ENCODE measurements around the gene DYSF.

The DYSF gene

DNA sequence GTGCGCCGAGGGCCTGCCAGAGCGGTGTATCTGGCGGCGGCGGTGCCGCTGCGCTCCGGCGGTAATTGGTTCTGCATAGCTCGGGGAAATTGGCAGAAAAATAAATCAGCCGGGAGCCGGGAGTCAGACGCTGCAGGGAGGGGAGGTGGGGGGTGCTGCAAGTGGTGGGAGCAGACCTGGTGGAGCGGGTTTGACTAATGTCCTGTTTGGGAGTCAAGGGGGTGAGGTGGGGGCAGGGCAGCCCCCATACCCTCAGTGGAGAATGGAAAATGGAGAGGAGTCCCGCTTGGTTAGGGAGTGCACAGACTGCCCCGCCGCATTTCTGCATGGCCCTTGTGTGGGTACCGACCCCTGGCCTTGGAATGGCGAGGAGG, 107.3 kb downstream of the DYSF start:
- ChIA-PET CTCF (no interaction called here), POLR2A (no interaction called here)
- DNase-seq (ENCODE audit: low read depth, low spot score): no peak
- H3K4me3 ChIP-seq (ENCODE audit: low read depth, low read length): no peak overlapping the region
- no peak for TF ChIP-seq CTCF (IDR thresholded peaks at IDR 0.05; ENCODE audit: insufficient read depth, low read length, missing control alignments)

- ChIA-PET CTCF (interaction anchor here (1.3 to 1.6 kb wide), 2 partner anchors 8 to 16 kb away, joined by 3 to 7 read pairs; no protein-coding TSS in a partner anchor), POLR2A (no interaction called here)
- no peak for TF ChIP-seq CTCF (IDR thresholded peaks at IDR 0.05; ENCODE audit: insufficient read depth, low read length, missing control alignments)
- no peak overlapping the region for H3K4me3 ChIP-seq (ENCODE audit: low read depth, low read length)
- no peak for DNase-seq (ENCODE audit: low read depth, low spot score)
These were observed 108.3 kb downstream of the DYSF start for GRCh38 chr2:71561441-71562267.

- POLR2A ChIA-PET: no interaction called here
- no peak overlapping the region for H3K4me3 ChIP-seq (ENCODE audit: low read depth, low read length)
- TF ChIP-seq CTCF (IDR thresholded peaks at IDR 0.05; ENCODE audit: insufficient read depth, low read length, missing control alignments): no peak
- DNase-seq (ENCODE audit: low read depth, low spot score): no peak
- CTCF ChIA-PET: interaction anchor here (1.3 to 1.6 kb wide), 2 partner anchors 9 to 17 kb away, joined by 3 to 7 read pairs; no protein-coding TSS in a partner anchor
These were observed 109.2 kb downstream of the DYSF start for GRCh38 chr2:71562518-71562917.

DNA sequence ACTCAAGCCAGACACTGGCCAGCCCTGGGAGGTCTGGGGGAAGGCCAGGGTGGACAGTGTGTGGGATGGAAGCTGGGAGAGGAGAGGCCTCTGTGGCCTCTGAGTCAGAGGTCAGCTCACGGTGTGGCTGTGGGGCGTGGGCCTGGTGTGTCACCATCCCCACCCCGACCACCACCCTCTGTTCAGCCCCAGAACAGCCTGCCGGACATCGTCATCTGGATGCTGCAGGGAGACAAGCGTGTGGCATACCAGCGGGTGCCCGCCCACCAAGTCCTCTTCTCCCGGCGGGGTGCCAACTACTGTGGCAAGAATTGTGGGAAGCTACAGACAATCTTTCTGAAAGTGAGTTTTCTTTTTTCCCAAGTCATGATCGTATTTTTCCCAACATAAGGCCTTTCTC, 110.5 kb downstream of the DYSF start:
- H3K4me3 ChIP-seq (ENCODE audit: low read depth, low read length): no peak overlapping the region
- no peak for TF ChIP-seq CTCF (IDR thresholded peaks at IDR 0.05; ENCODE audit: insufficient read depth, low read length, missing control alignments)
- ChIA-PET CTCF (interaction anchor here (1.0 to 2.1 kb wide), 2 partner anchors 11 to 586 kb away, joined by 3 to 5 read pairs; no protein-coding TSS in a partner anchor), POLR2A (no interaction called here)
- DNase-seq (ENCODE audit: low read depth, low spot score): no peak

- POLR2A ChIA-PET: interaction anchor here (0.7 kb wide), 1 partner anchor 66 kb away, joined by 3 read pairs; no protein-coding TSS in a partner anchor
- no peak overlapping the region for H3K4me3 ChIP-seq (ENCODE audit: low read depth, low read length)
- DNase-seq (ENCODE audit: low read depth, low spot score): no peak
- TF ChIP-seq CTCF (IDR thresholded peaks at IDR 0.05; ENCODE audit: insufficient read depth, low read length, missing control alignments): no peak
- CTCF ChIA-PET: interaction anchor here (0.6 to 2.1 kb wide), 4 partner anchors 12 to 586 kb away, joined by 3 to 5 read pairs (median 4); no protein-coding TSS in a partner anchor
These were observed 111.0 kb downstream of the DYSF start for GRCh38 chr2:71564361-71564760.

DNA sequence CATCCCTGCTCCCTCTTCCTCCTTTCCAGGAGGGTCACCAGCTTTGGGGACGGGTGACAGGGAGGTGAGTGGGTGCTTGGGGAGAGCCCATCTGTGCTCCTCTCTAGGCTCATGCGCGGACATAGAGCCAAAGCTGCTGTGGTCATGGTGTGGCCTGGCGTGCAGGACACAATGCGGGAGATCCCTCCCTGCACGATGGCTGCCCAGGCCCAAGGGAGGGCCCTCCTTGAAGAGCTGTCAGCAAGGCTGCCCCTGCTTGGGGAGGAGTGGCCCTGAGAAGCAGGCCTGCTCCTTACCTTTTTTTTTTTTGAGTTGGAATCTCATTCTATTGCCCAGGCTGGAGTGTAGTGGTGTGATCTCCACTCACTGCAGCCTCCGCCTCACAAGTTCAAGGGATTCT, 111.4 kb downstream of the DYSF start:
- ChIA-PET POLR2A (interaction anchor here (0.7 kb wide), 1 partner anchor 67 kb away, joined by 3 read pairs; no protein-coding TSS in a partner anchor), CTCF (interaction anchor here (0.6 to 2.1 kb wide), 4 partner anchors 12 to 19 kb away, joined by 3 to 5 read pairs (median 5); no protein-coding TSS in a partner anchor)
- H3K4me3 ChIP-seq (ENCODE audit: low read depth, low read length): no peak overlapping the region
- no peak for TF ChIP-seq CTCF (IDR thresholded peaks at IDR 0.05; ENCODE audit: insufficient read depth, low read length, missing control alignments)
- DNase-seq (ENCODE audit: low read depth, low spot score): no peak

Measured in AG04449 (cell line).